ENCODE data around the gene HOXA6. TPM values are rescaled to one million over a fixed set of nuclear protein-coding genes. Genes with fewer than 3 reads are reported as not detected.

HOXA6 gene
- polyA plus RNA-seq, 1 donor = 4.0 TPM

DNA sequence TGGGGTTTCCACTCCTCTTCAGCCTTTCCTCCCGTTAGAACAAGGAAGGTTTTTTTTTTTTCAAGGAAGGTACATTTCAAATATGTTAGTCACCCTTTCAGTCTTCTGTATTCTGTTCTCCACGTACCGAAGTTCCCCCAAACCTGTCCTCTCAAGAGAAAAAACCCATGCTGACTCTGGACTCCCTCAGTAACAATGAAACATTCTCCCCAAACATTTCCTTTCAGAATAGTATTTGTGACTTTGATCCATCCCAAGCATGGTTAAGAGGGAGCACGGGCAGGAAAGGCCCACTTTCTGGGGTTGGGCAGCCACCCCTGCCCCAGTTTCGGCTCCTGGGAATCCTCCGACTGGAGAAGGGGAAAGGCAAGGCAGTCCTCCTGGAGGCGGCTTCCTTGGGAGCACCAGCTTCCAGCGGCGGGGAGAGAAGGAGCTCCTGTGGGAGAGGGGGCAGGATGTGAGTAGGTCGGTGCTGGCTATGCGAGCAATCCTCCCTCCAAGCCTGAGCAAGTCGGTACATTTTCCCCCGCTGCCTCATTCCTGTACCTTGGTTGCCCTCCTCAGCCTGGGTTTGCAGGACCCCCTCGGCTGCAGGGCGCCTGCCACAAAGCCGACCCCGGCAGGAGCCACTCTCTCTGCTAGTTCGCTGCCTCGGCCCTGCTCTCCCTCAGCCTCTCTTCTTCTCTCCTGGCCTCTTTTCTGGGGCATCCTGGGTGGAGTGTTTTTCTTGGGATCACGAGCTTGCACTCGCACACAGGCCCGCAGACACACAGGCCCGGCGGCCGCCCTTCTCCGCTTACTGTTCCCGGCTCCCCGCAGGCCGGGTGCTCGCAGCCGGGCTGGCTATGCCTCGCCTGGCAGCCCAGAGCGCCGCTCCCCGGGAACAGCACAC is 49.6 kb downstream of the HOXA6 start:
- Histone ChIP-seq H3K9me3 (ENCODE audit: control insufficient read depth, low read depth, low read length) (peaks cover 2% of the 10 kb centered on the region), H3K27ac (ENCODE audit: low read length) (peak overlapping the region; percentile 80), H3K27me3 (ENCODE audit: control insufficient read depth, insufficient read depth, low read length) (peaks cover 54% of the 10 kb centered on the region), H3K36me3 (ENCODE audit: control insufficient read depth, insufficient read depth, low read length) (peaks cover 7% of the 10 kb centered on the region), H3K4me1 (ENCODE audit: control insufficient read depth, insufficient read depth, low read length) (peaks cover 17% of the 10 kb centered on the region), H3K4me3 (ENCODE audit: low read length) (peak overlapping the region; percentile 88)
- peak in 1 of 2 donors; percentile 36 for DNase-seq
- no CpG with 5 or more reads among the region's 35 CpGs for WGBS (ENCODE audit: insufficient coverage, low lambda C conversion rate)

DNA sequence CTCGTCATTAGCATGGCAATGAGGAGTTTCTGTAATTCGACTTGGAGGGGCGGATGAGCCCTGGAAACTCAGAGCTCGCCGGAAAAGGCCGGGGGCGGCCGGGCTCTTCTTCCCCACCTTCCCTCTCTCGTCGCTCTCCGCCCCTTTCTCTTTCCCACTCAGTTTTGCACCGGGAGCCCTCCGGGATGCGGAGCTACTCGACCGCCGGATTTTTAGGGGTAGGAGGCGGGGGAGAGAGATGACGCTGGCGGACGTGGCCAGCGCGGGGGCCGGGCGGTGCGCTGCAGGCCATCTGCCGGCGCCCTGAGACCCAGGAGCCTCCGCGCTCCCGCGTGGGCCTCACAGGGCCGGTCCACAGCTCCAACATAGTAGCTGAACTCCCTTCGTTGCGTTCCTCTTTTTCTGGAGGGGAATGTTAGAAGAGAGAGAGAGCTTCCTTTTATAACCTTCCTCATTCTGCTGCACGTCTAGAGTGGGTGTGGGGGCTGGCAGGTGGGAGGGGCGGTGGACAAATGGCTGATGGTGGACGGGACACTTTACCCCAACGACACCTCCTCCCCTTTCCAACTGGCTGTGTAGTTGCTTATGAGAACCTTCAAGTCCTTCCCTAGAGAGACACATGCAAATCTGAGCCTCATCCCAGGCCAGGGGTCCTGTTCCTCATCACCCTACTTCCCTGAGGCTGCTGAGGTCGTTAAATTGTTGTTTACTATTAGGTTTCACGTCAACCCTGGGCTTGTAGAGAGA is 50.6 kb downstream of the HOXA6 start:
- Histone ChIP-seq H3K27ac (ENCODE audit: low read length) (peak overlapping the region; percentile 80), H3K4me3 (ENCODE audit: low read length) (peak overlapping the region; percentile 88), H3K36me3 (ENCODE audit: control insufficient read depth, insufficient read depth, low read length) (peaks cover 7% of the 10 kb centered on the region), H3K27me3 (ENCODE audit: control insufficient read depth, insufficient read depth, low read length) (peaks cover 48% of the 10 kb centered on the region), H3K9me3 (ENCODE audit: control insufficient read depth, low read depth, low read length) (peaks cover 2% of the 10 kb centered on the region), H3K4me1 (ENCODE audit: control insufficient read depth, insufficient read depth, low read length) (peaks cover 14% of the 10 kb centered on the region)
- DNase-seq = peak in 1 of 2 donors; percentile 55
- WGBS (ENCODE audit: insufficient coverage, low lambda C conversion rate) = no CpG with 5 or more reads among the region's 41 CpGs

DNA sequence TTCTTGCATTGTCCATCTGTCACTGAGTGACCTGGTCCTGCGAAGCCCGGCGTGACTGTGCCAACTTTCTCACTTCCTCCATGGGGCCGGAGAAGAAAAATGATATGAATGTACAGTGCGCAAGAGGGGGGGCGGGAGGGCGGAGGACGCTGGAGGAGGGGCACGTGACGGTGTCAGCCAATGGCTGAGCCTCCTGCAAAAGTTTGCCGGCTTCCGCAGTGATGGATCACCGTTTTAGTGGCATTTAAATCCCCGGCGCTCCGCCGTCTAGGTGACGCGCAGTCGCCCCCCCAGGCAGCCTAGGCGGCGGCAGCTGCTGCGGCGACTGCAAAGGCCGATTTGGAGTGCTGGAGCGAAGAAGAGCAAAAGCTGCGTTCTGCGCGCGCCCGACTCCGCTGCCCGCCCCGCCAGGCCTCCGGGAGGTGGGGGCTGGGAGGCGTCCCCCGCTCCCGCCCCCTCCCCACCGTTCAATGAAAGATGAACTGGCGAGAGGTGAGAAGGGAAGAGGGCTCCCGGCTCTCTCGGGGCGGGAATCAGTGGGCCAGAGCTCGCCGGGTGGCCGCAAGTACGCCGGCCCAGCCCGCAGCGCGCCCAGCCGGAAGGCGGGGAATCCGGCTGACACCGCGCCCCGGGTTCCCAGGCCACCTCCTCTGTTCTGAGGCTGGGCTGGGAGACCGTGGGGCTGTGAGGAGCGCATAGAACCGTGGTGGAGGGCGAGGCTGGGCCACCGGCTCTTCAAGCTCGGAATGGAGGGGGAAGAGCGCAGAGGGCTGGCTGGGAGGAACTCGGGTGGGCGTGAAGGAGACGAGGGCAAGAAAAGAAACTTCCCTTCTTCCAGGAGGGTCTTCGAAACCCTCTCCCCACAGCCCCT is 51.4 kb downstream of the HOXA6 start, which contains the start of gene HOXA1:
Gene HOXA1 (minus strand): TSS at position 104 of the 871 bp plus-strand sequence. CDS start 88 bp downstream, at position 16.
- no CpG with 5 or more reads among the region's 68 CpGs for WGBS (ENCODE audit: insufficient coverage, low lambda C conversion rate)
- DNase-seq = peak; percentile 82 to 86
- H3K36me3 ChIP-seq (ENCODE audit: control insufficient read depth, insufficient read depth, low read length) = peaks cover 6% of the 10 kb centered on the region
- H3K27ac ChIP-seq (ENCODE audit: low read length) = peak within 1 kb of the TSS; percentile 80
- H3K9me3 ChIP-seq (ENCODE audit: control insufficient read depth, low read depth, low read length) = peaks cover 2% of the 10 kb centered on the region
- H3K4me1 ChIP-seq (ENCODE audit: control insufficient read depth, insufficient read depth, low read length) = peaks cover 14% of the 10 kb centered on the region
- peaks cover 41% of the 10 kb centered on the region for H3K27me3 ChIP-seq (ENCODE audit: control insufficient read depth, insufficient read depth, low read length)
- peak within 1 kb of the TSS; percentile 88 for H3K4me3 ChIP-seq (ENCODE audit: low read length)

Other genes with a start within 250 kb of the HOXA6 start
- 1.5 TPM for gene HOXA1, start 51.8 kb downstream of the HOXA6 start, polyA plus RNA-seq
- 5.5 TPM for gene HOXA2, start 45.1 kb downstream of the HOXA6 start, polyA plus RNA-seq
- 19.7 TPM for gene HOXA4, start 17.0 kb downstream of the HOXA6 start, polyA plus RNA-seq
- gene HOXA5, start 4.1 kb downstream of the HOXA6 start, polyA plus RNA-seq = 30.3 TPM
- 19.1 TPM for gene HOXA3, start 4.8 kb upstream of the HOXA6 start, polyA plus RNA-seq
- gene HOXA7, start 8.9 kb upstream of the HOXA6 start, polyA plus RNA-seq = 2.3 TPM
- gene HOXA9, start 17.8 kb upstream of the HOXA6 start, polyA plus RNA-seq = 0.33 TPM
- gene HOXA10, start 26.5 kb upstream of the HOXA6 start, polyA plus RNA-seq = 0.12 TPM
- not detected for gene HOXA11, start 37.5 kb upstream of the HOXA6 start, polyA plus RNA-seq
- gene HOXA13, start 52.3 kb upstream of the HOXA6 start, polyA plus RNA-seq = not detected
- not detected for gene EVX1, start 95.0 kb upstream of the HOXA6 start, polyA plus RNA-seq